Skin of body (tissue), 2 donors: ENCODE data around the gene DGKH. TPM values are rescaled to one million over a fixed set of nuclear protein-coding genes. Genes with fewer than 3 reads are reported as not detected.
"Not testable (repeated sequence)": the region's sequence is repeated elsewhere in the genome, so short reads cannot be mapped to it uniquely, and the experiment has no call there.

Experiments
- DNase-seq: peaks from one replicate; lab custom pipeline; 2025; lab: John Stamatoyannopoulos, UW
- total RNA-seq: library from RNA; depleted of rRNA; stranded (reverse); fragments of >200 nt; gene quantifications from one replicate; pipeline ENCODE4 v1.2.3, GENCODE V29; 2014

The DGKH gene
- total RNA-seq, 1 donor from 2014 or later, result 14.4 TPM

GRCh38 chr13:42041011-42041683, 7.3 kb upstream of the DGKH start:
- DNase-seq, result no peak

- DNase-seq, result no peak
Measured at GRCh38 chr13:42041684-42042035, 6.8 kb upstream of the DGKH start.

GRCh38 chr13:42043676-42044075, 4.8 kb upstream of the DGKH start:
- no peak for DNase-seq

GRCh38 chr13:42046448-42046847, 2.0 kb upstream of the DGKH start:
- no peak for DNase-seq

GRCh38 chr13:42047561-42048341, 697 bp upstream of the DGKH start:
- peak; percentile 63 for DNase-seq

GRCh38 chr13:42048684-42049453, 421 bp downstream of the DGKH start:
- DNase-seq, result peak; percentile 48

GRCh38 chr13:42049454-42049813, 986 bp downstream of the DGKH start:
- DNase-seq, result no peak

- DNase-seq, result no peak
Measured at GRCh38 chr13:42054798-42055499, 6.5 kb downstream of the DGKH start.

GRCh38 chr13:42055500-42056085, 7.1 kb downstream of the DGKH start:
- no peak for DNase-seq

GRCh38 chr13:42056146-42056545, 7.7 kb downstream of the DGKH start:
- DNase-seq, result no peak

GRCh38 chr13:42056583-42056982, 8.1 kb downstream of the DGKH start:
- no peak for DNase-seq

- DNase-seq, result no peak
Measured at GRCh38 chr13:42057918-42058530, 9.6 kb downstream of the DGKH start.

- no peak for DNase-seq
Measured at GRCh38 chr13:42061943-42062342, 13.5 kb downstream of the DGKH start.

- DNase-seq, result no peak
Measured at GRCh38 chr13:42063105-42063504, 14.7 kb downstream of the DGKH start.

GRCh38 chr13:42064259-42064658, 15.8 kb downstream of the DGKH start:
- DNase-seq, result no peak

GRCh38 chr13:42064966-42065365, 16.5 kb downstream of the DGKH start:
- no peak for DNase-seq

GRCh38 chr13:42065414-42065813, 17.0 kb downstream of the DGKH start:
- no peak for DNase-seq

GRCh38 chr13:42066542-42066941, 18.1 kb downstream of the DGKH start:
- peak; percentile 42 for DNase-seq

- no peak for DNase-seq
Measured at GRCh38 chr13:42068886-42069285, 20.4 kb downstream of the DGKH start.

GRCh38 chr13:42070599-42070998, 22.2 kb downstream of the DGKH start:
- not testable (repeated sequence) for DNase-seq

- DNase-seq, result not testable (repeated sequence)
Measured at GRCh38 chr13:42071179-42071578, 22.7 kb downstream of the DGKH start.
